Measurements from ENCODE around the gene RUNX3. TPM values are rescaled to one million over a fixed set of nuclear protein-coding genes. Genes with fewer than 3 reads are reported as not detected.

The RUNX3 gene
- total RNA-seq, 1 donor from 2014 or later, result 153 TPM

GRCh38 chr1:24905979-24906720 lies 23.9 kb downstream of the RUNX3 start:
- peaks cover 5% of the 10 kb centered on the region for H3K4me1 Mint-ChIP-seq
- intact Hi-C loops (cut with micrococcal nuclease), result no loop called here
- H3K27ac Mint-ChIP-seq, result no peak overlapping the region
- no peak for TF ChIP-seq CTCF (IDR thresholded peaks at IDR 0.05)
- H3K36me3 Mint-ChIP-seq (ENCODE audit: low read depth), result peaks cover 90% of the 10 kb centered on the region
- H3K4me3 Mint-ChIP-seq, result no peak overlapping the region
- CTCF ChIA-PET, result interaction anchor here (1.4 kb wide), 1 partner anchor 58 kb away, joined by 4 read pairs; no protein-coding TSS in a partner anchor
- DNase-seq (peak; percentile 3), ATAC-seq (ENCODE audit: low read depth) (no peak)
- no peaks in the 10 kb centered on the region for H3K27me3 Mint-ChIP-seq
- POLR2A ChIA-PET, result no interaction called here
- no peaks in the 10 kb centered on the region for H3K9me3 Mint-ChIP-seq

- intact Hi-C loops (cut with micrococcal nuclease), result no loop called here
- Mint-ChIP-seq H3K4me3 (no peak overlapping the region), H3K9me3 (no peaks in the 10 kb centered on the region), H3K4me1 (peaks cover 7% of the 10 kb centered on the region), H3K36me3 (ENCODE audit: low read depth) (peaks cover 87% of the 10 kb centered on the region), H3K27ac (no peak overlapping the region), H3K27me3 (no peaks in the 10 kb centered on the region)
- DNase-seq, result peak; percentile 3
- ChIA-PET POLR2A (no interaction called here), CTCF (interaction anchor here (1.4 kb wide), 1 partner anchor 57 kb away, joined by 4 read pairs; no protein-coding TSS in a partner anchor)
- no peak for TF ChIP-seq CTCF (IDR thresholded peaks at IDR 0.05)
- no peak for ATAC-seq (ENCODE audit: low read depth)
These were observed 24.6 kb downstream of the RUNX3 start for GRCh38 chr1:24905355-24905978.

- peak; percentile 9 for DNase-seq
- POLR2A ChIA-PET, result interaction anchor here (1.2 kb wide), 1 partner anchor 26 kb away, joined by 6 read pairs; no protein-coding TSS in a partner anchor
- H3K27me3 Mint-ChIP-seq, result no peaks in the 10 kb centered on the region
- no peaks in the 10 kb centered on the region for H3K9me3 Mint-ChIP-seq
- no peak for TF ChIP-seq CTCF (IDR thresholded peaks at IDR 0.05)
- peaks cover 87% of the 10 kb centered on the region for H3K36me3 Mint-ChIP-seq (ENCODE audit: low read depth)
- no peak overlapping the region for H3K4me3 Mint-ChIP-seq
- CTCF ChIA-PET, result no interaction called here
- ATAC-seq (ENCODE audit: low read depth), result no peak
- intact Hi-C loops (cut with micrococcal nuclease), result no loop called here
- peaks cover 13% of the 10 kb centered on the region for H3K4me1 Mint-ChIP-seq
- no peak overlapping the region for H3K27ac Mint-ChIP-seq
These were observed 25.2 kb downstream of the RUNX3 start for GRCh38 chr1:24904731-24905354.

GRCh38 chr1:24903955-24904730 lies 25.9 kb downstream of the RUNX3 start:
- intact Hi-C loops (cut with micrococcal nuclease), result no loop called here
- H3K4me3 Mint-ChIP-seq, result no peak overlapping the region
- H3K27ac Mint-ChIP-seq, result no peak overlapping the region
- no peak for TF ChIP-seq CTCF (IDR thresholded peaks at IDR 0.05)
- H3K9me3 Mint-ChIP-seq, result no peaks in the 10 kb centered on the region
- DNase-seq (peak; percentile 13), ATAC-seq (ENCODE audit: low read depth) (no peak)
- CTCF ChIA-PET, result no interaction called here
- H3K27me3 Mint-ChIP-seq, result no peaks in the 10 kb centered on the region
- peaks cover 86% of the 10 kb centered on the region for H3K36me3 Mint-ChIP-seq (ENCODE audit: low read depth)
- POLR2A ChIA-PET, result interaction anchor here (1.2 kb wide), 1 partner anchor 27 kb away, joined by 6 read pairs; no protein-coding TSS in a partner anchor
- H3K4me1 Mint-ChIP-seq, result peaks cover 19% of the 10 kb centered on the region

Measured in activated B cell treated with CpG ODN at 0.5 μM for 24 hours (primary cell).